Mucosa of gallbladder (tissue), 1 donor: ENCODE data around the gene NCKAP1. TPM values are rescaled to one million over a fixed set of nuclear protein-coding genes. Genes with fewer than 3 reads are reported as not detected.
"Not testable (repeated sequence)": the region's sequence is repeated elsewhere in the genome, so short reads cannot be mapped to it uniquely, and the experiment has no call there.

ENCODE experiments used
- DNase-seq: peaks from one replicate; pipeline ENCODE4 v3.0.0-alpha.2; 2020; ENCODE audit warnings: low spot score
- total RNA-seq: library from RNA; stranded (reverse); gene quantifications from one replicate; pipeline ENCODE4 v1.2.1, GENCODE V29; 2021
- donor health status: DM: no; HTN: no; CAD: no.

NCKAP1 gene, protein sequence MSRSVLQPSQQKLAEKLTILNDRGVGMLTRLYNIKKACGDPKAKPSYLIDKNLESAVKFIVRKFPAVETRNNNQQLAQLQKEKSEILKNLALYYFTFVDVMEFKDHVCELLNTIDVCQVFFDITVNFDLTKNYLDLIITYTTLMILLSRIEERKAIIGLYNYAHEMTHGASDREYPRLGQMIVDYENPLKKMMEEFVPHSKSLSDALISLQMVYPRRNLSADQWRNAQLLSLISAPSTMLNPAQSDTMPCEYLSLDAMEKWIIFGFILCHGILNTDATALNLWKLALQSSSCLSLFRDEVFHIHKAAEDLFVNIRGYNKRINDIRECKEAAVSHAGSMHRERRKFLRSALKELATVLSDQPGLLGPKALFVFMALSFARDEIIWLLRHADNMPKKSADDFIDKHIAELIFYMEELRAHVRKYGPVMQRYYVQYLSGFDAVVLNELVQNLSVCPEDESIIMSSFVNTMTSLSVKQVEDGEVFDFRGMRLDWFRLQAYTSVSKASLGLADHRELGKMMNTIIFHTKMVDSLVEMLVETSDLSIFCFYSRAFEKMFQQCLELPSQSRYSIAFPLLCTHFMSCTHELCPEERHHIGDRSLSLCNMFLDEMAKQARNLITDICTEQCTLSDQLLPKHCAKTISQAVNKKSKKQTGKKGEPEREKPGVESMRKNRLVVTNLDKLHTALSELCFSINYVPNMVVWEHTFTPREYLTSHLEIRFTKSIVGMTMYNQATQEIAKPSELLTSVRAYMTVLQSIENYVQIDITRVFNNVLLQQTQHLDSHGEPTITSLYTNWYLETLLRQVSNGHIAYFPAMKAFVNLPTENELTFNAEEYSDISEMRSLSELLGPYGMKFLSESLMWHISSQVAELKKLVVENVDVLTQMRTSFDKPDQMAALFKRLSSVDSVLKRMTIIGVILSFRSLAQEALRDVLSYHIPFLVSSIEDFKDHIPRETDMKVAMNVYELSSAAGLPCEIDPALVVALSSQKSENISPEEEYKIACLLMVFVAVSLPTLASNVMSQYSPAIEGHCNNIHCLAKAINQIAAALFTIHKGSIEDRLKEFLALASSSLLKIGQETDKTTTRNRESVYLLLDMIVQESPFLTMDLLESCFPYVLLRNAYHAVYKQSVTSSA
- total RNA-seq: 127 TPM

DNA sequence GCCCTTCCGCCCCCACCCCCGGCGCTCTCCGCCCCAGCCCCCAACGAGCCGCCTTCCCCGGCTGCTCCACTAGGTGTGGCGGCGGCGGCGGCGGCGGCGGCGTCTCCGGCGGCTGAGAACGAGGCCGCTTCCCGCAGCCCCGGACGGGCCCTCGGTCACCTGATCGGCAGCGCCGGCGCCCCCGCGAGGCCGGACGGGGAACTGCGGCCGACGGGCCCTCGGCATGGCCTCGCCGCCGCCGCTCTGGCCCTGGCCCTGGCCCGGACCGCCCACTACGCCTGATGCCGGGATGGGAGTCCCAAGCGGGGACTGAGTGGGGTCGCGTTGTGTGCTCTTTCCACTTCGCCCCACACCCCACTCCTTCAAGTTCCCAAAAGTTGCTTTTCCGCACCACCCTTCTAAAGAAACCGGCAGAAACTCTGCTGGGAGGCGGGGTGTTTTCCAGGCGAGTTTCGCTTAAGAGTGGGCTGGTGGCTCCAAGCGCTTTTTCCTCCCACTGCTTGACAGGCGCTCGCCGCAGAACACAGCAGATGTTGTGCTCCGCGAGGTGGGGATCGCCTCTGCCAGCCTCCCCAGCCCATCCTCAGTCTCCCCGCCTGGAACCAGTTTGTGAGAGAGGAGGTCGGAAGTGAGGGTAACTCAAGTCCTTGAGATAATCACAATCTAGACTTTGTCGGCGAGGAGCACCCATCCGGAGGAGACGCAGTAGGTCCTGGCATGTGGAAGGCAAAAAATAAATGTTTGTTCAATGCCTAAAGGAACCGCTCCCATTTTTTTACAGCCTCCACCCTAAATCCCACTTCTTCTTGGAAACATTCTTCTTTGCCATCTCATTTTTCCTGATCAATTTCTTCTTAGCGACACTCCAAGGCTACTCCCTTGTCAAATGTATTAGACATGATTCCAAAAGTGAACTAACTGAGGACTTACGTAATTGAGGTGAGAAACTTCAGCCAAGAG lies at the start of gene NCKAP1:
Gene NCKAP1 (minus strand): TSS at position 117 of the 960 bp plus-strand sequence. CDS start 358 bp downstream, outside the sequence.
- DNase-seq: peak; percentile 92

DNA sequence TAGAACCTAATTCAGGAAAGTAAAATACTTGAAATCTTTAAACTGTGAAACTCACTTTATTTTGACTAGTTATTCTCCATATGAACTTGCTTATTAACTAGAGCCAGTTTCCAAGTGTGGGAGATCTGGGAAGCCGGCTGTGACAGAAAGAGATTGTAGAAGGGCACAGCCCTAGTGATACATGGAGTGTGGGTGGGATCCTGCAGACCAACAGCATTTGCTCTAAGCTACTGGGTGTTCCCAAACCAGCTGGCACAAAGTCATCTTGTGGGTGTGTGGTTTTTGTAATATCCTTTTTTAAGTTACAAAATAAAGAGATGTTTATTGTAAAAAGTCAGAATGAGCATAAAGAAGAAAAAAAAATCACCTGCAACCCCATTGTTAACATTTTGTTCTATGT lies 43.7 kb upstream of the NCKAP1 start:
- no peak for DNase-seq

DNA sequence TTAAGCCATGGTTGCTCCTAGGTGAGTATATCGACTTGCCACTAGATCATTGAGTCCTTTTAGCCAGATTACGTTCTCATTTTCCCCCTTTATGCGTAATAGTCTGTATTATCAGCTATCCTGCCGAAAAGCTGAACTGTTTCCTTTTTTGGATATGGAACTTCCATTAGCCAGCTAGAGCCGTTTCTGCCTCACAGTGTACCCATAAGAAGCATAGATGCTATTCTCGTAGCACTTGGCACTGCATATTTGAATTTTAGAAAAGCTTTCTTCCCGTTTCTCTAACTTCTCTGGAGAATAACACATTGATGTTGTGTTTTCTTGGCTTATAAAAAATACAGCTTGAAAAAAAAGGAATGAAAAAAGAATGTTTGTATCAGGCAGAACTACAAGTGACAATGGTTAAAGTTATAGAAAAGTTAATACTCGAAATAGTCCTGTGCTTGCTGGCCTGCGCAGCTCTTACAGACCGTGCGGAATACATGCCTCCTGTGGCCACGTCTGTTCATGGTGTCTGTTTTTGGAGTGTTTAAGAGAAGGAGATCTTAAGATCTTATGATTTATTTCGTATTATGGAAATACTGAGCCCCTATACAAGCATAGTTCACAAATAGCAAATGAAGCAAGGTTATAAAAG lies 41.0 kb upstream of the NCKAP1 start:
- no peak for DNase-seq

DNA sequence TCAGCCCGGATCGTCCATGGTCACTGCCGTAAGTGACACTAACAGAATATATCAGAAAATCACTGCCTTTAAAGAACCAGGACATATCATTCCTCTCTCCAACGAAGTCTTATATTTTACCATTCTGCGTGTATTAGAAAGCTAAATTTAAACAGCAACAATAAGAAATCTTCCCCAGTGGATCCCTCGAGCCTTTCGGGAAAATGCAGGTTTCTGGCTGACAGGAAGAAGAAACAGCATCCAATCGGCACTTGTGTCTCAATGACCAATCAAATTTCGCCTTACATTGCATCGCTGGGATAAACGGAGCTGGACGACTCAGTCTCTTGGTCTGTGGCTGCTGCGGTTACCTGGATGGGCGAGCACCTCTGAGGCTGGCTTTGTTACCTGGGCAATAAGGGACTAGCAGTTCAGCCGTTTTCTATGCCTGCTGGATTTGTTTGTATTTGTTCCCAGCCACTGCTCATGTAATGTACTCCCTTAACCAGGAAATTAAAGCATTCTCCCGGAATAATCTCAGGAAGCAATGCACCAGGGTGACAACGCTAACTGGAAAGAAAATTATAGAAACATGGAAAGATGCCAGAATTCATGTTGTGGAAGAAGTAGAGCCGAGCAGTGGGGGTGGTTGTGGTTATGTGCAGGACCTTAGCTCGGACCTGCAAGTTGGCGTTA lies 40.3 kb upstream of the NCKAP1 start, which contains the start of gene DUSP19:
Gene DUSP19 (plus strand): TSS at position 284 of the 675 bp plus-strand sequence. CDS start 187 bp downstream, at position 471.
- DNase-seq: peak; percentile 96

DNA sequence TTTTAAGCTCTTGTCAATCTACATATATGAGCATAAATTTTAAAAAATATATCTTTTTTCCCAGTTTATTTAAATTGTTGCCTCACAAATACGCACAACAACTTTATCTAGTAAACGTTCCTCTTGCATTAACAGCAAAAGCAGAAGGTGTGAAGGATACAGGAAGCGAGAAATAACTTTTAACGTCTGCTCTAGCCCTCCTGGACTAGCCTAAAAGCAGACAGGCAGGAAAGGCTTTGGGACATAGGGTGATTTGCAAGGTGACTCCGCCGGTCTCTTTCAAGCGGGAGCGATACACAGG lies 39.9 kb upstream of the NCKAP1 start:
- no peak for DNase-seq

DNA sequence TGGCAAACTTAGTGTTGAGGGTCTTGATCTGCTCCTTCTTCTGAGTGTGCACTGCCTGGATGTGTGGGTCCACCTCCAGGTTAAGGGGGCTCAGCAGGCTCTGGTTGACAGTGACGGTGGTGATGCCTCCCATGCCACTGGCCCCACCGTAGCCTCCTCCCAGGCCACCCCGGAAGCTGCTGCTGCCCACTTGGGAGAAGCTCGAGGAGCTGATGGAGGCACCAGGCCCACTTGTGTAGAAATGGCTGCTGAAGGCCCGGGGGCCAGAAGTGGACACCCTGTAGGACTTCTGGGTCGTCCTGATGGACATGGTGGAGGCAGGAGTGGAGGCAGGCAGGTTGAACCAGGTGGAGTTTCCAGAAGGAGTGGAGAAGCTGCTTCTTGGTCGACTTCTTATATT lies 33.9 kb upstream of the NCKAP1 start:
- DNase-seq: no peak

DNA sequence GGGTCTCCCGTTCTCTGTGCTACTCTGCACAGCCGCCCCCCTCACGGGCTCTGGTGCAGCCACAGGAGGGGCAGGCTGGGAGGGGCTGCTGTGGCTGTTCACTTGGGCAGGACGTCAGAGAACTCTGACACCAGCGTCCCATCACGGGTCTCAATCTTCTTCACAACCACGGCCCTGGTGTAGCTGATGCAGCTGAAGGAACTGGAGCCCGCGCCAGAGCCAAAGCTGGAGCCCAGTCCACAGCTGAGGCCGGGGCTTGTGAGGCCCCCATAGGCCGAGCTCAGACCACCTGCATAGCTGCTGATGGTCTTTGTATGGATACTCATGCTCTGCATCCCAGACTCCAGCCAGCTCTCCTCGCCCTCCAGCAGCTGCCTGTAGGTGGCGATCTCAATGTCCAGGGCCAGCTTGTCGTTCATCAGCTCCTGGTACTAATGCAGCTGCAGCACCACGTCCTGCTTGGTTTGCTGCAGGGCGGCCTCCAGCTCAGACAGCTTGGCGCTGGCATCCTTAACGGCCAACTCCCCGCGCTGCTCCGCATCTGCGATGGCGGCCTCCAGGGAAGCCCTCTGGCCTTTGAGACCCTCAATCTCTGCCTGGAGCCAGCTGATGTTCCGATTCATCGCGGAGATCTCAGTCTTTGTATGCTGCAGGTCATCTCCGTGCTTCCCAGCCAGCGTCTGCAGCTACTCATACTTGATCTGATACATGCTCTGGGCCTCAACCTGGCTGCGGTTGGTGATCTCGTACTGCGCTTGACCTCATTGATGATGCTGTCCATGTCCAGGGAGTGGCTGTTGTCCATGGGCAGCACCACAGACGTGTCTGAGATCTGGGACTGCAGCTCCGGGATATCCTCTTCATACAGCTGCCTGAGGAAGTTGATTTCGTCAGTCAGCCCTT lies 32.9 kb upstream of the NCKAP1 start:
- DNase-seq: peak; percentile 31

DNA sequence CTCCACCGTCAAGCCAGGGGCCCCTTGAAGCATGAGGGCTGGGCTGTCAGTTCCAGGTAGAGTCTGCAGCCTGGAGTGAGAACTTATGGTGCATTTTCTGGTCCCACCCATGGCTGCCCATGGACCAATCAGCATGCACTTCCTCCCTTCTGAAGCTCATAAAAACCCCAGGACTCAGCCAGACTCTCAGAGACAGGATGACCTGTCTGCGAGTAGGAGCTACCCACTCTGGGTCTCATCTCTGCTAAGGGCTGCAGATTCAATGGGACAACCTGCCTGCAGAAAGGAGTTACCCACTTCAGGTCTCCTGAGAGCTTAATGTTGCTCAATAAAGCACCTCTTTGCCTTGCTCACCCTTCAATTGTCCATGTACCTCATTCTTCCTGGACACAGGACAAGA lies 30.9 kb upstream of the NCKAP1 start:
- DNase-seq: no peak

DNA sequence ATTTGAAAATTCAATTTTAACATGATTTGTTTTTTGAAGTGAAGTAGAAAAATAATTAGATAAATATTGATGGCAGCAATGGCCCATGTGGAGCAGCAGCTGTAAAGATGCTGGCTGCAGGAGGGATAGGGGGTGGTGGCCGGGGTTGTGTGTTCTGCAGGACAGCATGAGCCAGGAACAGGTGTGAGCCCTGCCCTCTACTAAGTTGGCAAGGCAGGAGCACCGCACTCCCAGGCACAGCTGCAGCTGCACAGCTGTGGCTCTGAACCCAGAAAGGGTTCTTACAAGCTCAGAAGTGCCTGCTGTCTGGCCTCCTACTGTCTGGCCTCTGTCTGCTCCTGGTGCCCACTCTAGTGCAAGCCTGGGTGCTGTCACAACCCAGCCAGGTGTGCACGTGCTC lies 30.3 kb upstream of the NCKAP1 start:
- DNase-seq: no peak

DNA sequence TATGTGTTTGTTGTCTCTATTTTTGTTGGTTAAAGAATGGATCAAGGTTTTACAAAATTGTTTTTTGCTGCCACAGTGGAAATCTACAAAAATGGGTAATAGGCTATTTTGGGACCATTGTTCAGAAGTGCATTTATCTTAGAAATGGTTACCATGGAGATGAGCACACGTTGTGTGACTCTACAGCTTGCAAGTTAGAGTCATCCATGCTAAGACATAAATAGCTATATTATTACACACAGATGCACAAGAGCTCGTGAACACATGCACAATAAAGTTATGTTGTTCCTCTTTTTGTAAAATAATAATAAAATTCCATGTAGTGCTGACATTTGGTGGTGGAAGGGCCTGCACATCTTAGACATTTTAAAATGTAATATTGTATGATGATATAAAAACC lies 24.8 kb upstream of the NCKAP1 start:
- no peak for DNase-seq

DNA sequence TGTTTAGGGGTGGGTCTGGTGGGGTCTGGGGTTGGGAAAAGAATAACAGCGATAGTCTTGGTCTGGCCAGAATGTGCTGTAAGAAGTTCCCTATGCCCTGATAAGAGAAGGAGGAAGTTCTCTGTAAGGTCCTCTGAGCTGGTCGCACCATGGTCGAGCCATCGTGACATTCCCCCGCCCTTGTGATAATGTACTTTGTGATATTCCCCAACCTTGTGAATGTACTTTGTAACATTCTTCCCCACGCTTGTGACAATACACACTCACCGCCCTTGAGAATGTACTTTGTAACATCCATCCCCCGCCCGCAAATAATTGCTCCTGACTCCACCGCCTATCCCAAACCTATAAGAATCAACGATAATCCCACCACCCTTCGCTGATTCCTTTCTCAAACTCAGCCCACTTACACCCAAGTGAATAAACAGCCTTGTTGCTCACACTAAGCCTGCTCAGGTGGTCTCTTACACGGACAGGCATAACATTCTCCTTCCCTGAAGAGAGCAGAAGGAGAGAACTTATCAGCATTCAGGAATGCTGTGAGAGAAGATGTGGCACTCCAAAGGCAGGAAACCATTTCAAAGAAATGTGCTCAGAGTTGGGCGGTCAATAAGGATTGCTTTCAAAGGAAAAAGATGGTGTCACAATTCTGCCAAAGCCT lies 22.4 kb upstream of the NCKAP1 start:
- no peak for DNase-seq

DNA sequence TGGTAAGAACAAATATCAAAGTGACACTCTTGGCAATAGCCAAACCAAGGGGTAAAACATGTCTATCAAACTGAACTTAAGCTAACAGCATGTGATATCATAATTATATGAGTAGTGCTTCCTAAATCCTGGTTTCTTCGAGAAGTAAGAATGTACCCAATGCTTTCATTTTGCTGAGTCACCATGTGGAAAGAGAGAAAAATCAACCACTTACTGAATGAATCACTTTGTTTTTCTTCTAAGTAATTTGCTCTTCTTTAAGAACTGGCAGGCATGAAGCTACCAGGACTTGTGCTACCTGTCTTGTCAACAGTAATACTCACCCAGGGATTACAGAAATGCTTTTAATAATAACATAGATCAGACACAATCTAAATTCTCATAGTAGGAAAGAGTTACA lies 21.3 kb upstream of the NCKAP1 start:
- no peak for DNase-seq

DNA sequence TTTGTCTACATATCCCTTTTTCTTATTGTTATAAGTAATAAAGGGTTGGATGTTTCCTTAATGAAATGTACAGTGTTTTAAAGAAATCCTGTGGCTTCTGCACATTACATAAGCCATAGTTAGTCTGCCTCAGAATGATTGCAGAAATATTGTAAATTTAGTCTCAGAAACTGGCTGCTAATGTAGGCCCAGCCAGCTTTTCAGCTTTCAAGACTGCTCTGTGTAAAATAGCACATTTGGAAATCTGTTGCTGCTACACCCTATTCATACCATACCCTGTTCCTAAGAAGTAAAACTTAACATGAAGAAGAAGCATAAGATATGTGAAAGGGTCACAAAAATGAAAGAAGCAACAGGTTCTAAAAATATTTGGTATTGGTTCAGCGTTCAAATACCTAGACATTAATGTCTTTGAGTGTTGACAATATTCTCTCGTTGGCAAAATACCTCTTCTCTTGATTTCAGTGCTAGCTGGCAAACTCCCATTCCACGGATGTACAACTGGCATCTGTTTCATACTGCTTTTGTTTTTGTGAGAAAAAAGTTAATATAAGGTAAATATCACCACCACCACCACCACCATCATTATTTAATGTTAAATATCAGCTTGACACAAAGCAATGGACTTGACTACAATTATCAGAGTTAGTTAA lies 19.2 kb upstream of the NCKAP1 start:
- DNase-seq: no peak

DNA sequence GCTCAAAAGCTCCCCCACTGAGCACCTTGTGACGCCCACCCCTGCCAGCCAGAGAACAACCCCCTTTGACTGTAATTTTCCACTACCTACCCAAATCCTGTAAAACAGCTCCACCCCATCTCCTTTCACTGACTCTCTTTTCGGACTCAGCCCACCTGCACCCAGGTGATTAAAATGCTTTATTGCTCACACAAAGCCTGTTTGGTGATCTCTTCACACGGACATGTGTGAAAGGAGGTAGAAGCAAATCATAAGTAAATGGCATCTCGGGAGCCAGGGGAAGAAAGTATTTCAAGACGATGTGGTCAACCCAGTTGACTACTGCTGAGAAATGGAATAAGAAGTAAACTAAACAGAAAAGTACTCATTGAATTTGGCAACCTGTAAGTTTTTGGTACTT lies 11.2 kb upstream of the NCKAP1 start:
- no peak for DNase-seq

DNA sequence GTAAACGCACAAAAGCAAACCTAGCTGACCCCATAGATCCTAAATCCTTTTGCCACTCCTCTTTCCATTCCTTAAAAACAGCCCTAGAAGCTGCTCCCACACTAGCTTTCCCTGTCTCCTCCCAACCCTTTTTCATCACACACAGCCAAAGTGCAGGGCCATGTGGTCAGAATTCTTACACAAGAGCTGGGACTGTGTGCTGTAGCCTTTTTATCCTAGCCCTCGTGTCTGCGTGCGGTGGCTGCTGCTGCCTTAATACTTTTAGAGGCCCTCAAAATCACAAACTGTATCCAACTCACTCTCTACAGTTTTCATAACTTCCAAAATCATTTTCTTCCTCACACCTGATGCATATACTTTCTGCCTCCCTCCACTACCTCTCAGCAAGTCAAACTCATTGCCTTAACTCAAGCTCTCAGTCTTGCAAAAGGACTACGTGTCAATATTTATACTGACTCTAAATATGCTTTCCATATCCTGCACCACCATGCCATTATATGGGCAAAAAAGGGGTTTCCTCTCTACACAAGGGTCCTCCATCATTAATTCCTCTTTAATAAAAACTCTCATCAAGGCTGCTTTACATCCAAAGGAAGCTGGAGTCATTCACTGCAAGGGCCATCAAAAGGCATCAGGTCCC lies 9.3 kb upstream of the NCKAP1 start:
- not testable (repeated sequence) for DNase-seq

DNA sequence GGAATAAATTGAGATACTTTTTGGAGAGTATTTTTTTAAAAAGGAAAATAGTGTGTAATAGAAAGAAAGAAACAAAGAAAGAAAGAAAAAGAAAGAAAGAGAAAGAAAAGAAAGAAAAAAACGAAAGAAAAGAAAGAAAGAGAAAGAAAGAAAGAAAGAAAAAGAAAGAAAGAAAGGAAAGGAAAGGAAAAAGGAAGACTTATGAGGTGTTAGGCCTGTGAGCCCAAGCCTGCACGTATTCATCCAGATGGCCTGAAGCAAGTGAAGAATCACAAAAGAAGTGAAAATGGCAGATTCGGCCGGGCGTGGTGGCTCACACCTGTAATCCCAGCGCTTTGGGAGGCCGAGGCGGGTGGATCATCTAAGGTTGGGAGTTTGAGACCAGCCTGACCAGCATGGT lies 5.3 kb upstream of the NCKAP1 start:
- not testable (repeated sequence) for DNase-seq

DNA sequence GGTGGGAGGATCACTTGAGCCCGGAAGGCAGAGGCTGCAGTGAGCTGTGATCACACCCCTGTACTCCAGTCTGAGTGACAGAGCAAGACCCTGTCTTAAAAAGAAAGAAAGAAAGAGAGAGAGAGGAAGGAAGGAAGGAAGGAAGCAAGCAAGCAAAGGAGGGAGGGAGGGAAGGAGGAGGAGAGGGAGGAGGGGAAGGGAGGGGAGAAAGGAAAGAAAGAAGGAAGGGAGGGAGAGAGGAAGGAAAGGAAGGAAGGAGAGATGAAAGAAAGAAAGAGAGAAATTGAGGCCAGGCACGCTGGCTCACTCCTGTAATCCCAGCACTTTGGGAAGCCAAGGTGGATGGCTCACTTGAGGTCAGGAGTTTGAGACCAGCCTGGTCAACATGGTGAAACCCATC lies 2.3 kb upstream of the NCKAP1 start:
- DNase-seq: no peak
